ENCODE results near the gene GSS.
"Not testable (repeated sequence)": the region's sequence is repeated elsewhere in the genome, so short reads cannot be mapped to it uniquely, and the experiment has no call there.

The GSS gene

DNA sequence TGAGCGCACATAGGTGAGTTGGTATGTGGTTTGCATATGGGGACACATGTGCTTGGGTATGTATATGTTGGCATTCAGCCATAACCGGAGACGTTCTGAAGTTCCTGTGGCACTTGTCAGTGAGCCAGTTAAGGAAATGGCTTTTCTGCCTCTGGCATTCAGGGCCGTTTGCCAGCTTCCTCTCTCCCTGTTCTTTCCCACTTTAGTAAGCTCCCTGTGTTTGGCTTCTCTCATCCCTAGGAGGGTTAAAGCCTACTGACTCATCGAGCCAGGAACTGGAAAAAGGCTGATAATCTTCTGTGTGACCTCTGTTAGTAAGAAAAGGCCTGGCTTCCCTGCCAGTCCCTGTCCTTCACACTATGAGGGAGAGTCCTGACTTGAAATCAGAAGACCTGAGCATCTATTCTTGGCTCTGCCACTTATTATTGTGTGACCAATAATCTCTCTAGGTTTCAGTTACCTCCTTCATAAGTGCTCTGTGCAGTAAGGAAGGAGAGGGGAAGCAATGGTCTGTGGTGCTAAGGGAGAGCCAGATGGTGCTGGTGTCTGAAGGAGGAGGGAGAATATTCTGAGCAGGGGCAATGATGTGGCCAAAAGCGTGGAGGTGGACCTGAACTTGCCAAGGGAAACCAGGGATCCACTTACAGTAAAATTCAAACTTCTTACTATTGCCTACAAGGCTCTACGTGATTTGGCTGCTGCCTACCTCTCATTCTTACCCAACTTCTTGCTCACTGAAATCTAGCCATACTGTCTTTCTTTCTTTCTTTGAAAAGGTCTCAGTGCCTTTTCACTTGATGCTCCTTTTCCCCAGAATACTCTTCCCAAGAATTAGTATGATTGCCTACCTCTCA lies 47.8 kb downstream of the GSS start:
- DNase-seq (ENCODE audit: low read depth in 3 of 3): no peak

DNA sequence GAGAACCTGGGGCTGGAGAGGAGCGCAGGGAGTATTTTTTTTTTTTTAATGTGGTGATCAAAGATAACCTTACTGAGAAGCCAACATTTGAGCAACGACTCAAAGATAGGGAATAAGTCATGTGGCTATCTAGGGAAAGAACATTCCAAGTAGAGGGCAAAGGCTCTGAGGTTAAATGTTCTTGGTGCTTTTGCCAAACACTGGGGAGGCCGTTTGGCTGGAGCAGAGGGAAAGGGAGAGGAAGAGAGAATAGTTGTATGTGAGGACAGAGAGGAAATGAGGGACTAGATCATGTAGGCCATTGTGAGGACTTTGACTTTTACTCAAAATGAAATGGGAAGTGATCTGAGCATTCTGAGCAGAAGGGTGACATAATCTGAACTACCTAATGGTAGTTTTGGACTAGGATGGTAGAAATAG lies 51.4 kb downstream of the GSS start:
- DNase-seq (ENCODE audit: low read depth in 3 of 3): no peak

DNA sequence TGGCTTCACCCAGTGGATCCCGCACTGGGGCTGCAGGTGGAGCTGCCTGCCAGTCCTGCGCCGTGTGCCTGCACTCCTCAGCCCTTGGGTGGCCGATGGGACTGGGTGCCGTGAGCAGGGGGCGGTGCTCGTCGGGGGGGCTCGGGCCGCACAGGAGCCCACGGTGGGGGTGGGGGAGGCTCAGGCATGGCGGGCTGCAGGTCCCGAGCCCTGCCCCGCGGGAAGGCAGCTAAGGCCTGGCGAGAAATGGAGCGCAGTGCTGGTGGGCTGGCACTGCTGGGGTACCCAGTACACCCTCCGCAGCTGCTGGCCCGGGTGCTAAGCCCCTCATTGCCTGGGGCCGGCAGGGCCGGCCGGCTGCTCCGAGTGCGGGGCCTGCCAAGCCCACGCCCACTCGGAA lies 56.9 kb downstream of the GSS start:
- not testable (repeated sequence) for DNase-seq (ENCODE audit: low read depth in 3 of 3)

DNA sequence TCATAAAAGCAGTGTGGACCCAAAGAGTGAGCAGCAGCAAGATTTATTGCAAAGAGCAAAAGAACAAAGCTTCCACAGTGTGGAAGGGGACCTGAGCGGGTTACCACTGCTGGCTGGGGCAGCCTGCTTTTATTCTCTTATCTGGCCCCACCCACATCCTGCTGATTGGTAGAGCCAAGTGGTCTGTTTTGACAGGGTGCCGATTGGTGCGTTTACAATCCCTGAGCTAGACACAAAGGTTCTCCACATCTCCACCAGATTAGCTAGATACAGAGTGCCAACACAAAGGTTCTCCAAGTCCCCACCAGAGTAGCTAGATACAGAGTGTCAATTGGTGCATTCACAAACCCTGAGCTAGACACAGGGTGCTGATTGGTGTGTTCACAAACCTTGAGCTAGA lies 57.5 kb downstream of the GSS start:
- DNase-seq (ENCODE audit: low read depth in 3 of 3): not testable (repeated sequence)

DNA sequence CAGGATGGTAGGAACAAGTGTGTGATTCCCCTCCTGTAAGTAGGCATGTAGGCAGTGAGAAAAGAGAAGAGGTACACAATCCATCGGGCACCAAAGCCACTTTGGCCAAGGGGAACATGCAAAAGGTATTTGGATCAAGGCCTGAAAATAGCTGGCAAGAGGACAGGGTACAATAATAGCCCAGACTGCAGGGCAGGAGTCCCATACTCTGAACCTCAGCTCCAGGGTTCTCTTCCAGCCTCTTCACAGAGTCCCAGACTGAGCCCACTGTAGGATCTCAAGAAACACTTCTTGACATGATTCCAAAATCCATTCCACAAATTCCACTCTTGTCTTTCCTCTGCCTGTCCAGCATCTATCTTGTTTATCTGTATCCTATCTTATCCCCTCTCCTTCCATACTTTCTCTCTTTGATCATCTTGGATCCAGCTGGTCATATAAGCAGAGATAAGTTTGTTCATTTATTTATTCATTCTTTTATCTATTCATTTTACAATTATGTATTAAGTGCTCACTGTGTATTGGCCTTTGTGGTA lies 59.5 kb downstream of the GSS start:
- DNase-seq (ENCODE audit: low read depth in 3 of 3): no peak

DNA sequence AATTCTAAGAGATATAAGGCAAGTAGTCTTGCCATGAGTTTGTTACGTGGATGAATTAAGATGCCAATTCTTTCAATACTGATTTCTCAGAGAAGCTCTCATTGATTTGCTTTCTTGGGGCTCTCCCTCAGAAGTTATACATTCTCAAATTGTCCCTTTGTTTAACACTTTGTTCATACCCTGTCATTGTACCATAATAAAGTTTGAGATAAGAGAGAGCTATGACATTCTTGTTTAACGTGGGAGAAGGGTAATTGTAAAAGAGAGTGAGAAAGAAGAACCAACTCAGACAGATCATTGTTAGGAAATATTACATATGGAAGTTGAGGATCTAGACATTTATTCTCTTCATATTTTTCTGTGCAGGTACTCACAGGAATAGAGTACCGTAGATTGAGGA lies 60.1 kb downstream of the GSS start:
- no peak for DNase-seq (ENCODE audit: low read depth in 3 of 3)

DNA sequence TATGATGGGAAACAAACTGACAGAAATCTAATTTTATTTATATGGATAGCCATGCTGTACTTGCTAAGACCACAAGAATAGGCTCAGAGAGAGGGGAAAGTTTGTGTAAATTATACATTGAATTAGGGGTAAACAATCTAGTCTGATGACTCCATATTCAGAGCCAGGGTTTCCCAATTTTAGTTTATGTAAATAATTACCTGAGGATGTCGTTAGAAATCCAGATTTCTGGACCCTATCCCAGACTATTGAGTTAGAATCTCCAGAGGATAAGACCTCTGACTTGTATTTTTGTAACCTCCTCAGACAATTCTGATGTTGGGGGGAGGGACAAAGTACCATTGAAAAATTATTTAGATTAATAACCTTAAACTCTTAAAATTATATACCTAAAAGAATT lies 60.9 kb downstream of the GSS start:
- DNase-seq (ENCODE audit: low read depth in 3 of 3): no peak

DNA sequence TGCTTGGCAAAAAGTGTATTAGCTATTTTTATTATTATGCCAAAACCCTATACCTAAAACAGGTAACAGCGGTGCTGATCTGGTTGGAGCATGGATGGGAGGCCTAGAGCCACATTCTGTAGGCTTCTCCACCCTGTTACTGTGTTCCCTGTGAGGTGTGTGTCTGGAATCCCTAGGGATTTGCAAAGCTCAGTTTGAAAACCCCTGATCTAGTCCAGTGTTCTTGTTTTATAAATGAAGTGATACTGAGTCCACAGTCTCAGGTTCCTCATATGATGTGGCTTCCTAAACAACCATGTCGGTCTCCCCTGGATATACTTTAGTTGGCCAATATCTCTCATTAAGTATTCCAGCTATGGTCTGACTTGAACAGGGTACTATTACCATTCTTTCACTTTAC lies 62.9 kb downstream of the GSS start:
- DNase-seq (ENCODE audit: low read depth in 3 of 3): no peak

DNA sequence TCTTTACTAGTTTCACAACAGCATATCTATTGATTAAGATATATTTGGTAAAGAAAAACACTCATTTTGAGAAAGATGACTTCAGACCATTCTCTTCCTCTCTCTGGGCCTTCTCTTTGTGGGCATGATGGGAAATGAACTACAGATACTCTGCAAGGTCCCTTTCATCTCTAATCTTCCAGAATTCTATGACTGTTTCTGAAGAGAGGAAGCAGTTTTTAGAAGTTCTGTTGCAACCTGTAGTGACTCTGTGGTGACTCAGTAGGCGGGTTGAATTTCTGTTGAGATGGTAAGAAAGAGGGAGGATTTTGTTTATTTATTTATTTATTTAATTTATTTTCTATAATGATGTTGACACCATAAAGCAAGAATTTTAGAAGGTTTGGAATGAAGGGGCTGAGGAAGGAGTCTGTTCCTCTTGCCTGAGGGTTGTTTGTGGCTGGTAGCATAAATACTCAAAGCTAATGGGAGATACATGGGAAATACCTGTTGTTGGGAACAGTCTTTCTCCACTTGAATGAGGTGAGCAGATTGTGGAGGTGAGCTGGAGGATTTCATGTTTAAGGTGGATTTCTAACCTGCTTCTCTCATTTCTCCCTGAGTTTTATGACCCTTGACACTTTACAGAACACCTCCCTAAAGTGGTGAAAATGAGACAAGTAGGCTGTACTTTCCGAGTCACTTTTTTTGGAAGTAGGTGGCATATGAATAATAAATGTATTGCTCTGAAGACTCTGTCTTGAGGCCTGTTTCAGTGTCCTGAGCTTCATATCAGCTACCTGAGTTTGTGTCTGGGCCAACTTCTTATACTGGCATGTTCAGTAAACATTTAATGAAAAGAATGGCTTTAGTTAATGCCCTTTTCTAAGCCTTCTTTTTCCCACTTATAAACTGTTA lies 64.2 kb downstream of the GSS start:
- no peak for DNase-seq (ENCODE audit: low read depth in 3 of 3)

DNA sequence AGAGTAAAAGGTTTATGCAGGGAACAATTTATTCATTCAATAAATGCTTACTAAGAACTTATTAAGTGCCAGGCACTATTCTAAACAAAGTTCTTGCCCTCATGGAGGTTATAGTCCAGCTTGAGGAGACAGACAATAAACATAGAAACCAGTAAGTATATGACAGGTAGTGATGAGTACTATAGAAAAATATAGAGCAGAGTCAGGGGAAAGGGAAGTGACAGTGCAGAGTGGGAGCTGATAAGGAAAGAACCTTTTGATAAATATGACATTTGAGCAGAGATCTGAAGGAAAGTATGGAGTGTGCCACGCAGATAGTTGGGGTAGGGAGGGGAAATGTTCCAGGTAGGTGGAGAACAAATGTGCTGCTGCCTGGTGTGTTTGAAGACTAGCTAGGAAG lies 67.1 kb downstream of the GSS start:
- no peak for DNase-seq (ENCODE audit: low read depth in 3 of 3)

DNA sequence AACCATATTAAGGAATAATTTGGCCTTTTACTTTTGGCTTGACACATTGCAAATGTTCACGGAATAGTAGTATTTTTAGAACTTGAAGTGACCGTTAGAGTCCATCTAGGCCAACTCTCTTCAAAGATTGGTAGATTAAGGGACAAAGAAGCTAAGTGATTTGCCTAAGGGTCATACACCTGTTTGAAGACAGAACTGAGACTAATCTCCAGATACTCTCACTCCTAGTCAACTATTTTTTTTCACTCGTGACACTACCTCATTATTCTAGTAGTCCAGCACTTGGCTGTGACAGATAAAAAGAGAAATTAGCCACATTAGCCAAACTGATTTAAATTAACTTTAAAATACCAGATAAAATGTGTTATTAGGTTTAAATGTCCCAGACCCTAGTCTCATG lies 68.6 kb downstream of the GSS start:
- no peak for DNase-seq (ENCODE audit: low read depth in 3 of 3)

DNA sequence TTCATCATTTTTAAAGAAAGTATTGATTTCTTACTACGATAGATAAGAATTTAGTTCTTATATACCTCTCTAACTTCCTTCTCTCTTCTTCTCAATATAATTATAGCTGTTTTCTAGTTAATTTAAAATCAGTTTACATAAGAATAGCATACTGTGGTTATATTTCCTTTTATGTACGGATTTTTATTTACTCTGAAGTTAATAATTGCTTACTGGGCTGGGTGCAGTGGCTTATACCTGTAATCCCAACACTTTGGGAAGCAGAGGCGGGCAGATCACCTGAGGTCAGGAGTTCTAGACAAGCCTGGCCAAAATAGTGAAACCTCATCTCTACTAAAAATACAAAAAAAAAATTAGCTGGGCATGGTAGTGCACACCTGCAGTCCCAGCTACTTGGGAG lies 69.5 kb downstream of the GSS start:
- DNase-seq (ENCODE audit: low read depth in 3 of 3): no peak

DNA sequence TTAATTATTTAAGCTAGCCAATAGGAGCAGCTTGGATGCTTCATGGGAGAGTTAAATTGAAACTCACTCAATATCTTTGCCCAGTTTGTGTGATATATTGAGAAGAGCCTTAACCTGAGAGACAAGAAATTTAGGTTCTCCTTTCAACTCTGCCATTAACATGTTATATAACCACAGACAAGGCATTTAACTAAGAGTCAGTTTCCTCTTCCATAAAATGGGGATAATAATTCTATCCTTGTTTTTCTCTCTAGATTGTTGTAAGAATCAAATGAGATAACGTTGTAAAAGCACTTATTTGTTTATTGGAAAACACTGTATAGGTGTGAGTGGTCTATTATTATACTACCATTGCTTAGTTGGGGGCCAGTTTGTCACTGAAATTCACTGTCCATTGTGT lies 71.3 kb downstream of the GSS start:
- no peak for DNase-seq (ENCODE audit: low read depth in 3 of 3)

DNA sequence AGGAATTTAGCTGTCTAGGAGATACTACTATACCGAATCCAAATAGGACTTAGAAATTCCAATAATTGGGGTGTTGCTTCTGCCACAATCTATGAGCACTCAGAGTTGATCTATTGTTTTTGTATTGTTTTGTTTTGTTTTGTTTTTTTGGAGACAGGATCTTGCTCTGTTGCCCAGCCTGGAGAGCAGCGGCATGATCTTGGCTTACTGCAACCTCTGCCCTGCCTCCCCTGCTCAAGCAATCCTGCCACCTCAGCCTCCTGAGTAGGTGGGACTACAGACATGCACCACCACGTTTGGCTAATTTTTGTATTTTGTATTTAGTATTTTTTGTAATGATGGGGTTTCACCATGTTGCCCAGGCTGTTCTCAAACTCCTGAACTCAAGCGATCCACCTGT lies 71.8 kb downstream of the GSS start:
- no peak for DNase-seq (ENCODE audit: low read depth in 3 of 3)

DNA sequence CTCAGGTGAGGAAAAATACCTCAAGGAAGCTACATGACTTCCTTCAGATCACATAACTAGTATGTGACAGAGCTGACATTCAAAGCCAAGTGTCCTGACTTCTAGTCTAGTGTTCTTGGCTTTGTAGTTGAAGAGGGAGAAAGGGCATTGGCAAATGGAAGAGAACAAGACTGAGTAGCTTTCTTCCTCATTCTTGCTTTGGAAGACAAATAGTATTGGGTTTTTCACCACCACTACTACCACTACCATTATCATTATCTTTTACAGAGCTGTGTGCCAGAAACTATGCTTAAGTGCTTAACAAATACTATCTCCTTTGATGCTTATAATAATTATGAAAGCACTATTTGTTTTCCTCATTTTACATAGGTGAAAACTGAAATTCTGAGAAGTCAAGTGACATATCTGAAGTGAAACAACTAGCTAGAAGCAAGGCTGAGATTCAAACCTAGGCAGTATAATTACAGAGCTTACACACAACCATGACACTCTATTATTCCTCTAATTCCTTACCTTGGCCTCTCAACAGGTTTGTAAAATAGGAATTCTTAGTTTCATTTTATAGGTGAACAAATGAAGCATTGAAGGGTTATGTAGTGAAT lies 72.4 kb downstream of the GSS start:
- no peak for DNase-seq (ENCODE audit: low read depth in 3 of 3)

DNA sequence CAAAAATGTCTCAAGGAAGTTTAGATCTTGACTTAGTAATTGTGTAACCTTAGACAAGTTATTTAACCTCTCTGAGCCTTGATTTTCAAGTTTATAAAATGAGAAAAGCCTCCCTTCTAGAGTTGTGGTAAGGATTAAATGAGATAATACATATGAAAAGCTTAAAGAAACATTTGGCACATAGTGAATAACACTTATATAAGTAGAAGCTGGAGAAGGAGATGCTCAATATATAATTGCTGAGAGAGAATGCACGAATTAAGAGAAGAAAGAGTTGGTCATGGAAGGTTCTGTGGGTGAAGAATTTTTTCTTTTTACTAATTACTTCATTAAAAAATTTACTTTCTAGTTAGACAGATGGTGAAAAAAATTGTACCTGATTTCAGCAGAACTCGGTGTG lies 73.9 kb downstream of the GSS start:
- DNase-seq (ENCODE audit: low read depth in 3 of 3): no peak

DNA sequence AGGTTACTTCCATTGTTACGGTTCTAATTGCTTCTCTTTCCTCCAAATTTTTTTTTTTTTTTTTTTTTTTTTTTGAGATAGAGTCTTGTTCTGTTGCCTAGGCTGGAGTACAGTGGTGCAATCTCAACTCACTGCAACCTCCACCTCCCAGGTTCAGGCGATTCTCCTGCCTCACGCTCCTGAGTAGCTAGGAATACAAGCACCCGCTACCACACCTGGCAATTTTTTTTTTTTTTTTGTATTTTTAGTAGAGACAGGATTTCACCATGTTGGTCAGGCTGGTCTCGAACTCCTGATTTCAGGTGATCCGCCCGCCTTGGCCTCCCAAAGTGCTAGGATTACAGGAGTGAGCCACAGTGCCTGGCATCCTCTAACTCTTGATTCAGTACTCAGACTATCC lies 74.6 kb downstream of the GSS start:
- DNase-seq (ENCODE audit: low read depth in 3 of 3): not testable (repeated sequence)

DNA sequence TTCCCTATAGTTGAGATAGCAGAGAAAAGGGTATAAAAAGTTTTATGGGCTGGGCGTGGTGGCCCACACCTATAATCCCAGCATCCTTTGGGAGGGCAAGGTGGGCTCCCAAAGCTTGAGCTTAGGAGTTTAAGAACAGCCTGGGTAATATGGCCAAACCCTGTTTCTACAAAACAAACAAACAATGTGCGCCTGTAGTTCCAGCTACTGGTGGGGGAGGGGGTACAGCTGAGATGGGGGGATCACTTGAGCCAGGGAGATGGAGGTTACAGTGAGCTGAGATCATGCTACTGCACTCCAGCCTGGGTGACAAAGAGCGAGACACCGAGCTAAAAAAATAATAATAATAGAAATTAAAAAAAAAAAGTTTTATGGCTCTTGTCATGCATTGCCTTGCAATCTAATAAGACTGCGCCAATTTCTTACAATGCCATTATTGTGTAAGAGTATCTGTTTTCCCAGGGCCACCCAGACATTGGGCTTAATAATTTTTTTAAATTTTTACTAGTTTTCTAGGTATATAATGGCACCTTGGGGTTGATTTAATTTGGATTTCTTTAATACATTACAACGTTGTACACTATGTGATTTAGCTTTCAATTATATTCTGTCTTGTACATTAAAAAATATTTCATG lies 75.3 kb downstream of the GSS start:
- DNase-seq (ENCODE audit: low read depth in 3 of 3): no peak

Measured in stimulated activated CD4-positive, alpha-beta T cell treated with anti-CD3 and anti-CD28 coated beads, TNF-alpha, amount 100 ng/mL, for 4 hours (primary cell).